Neural crest cell (in vitro differentiated cells): ENCODE data around the gene HOXD9. TPM values are rescaled to one million over a fixed set of nuclear protein-coding genes. Genes with fewer than 3 reads are reported as not detected.

Source experiments
- DNase-seq: peaks from one replicate; pipeline ENCODE4 v3.0.0; 2021; ENCODE audit warnings: low read depth, mixed read lengths, low spot score
- H3K27ac Mint-ChIP-seq: one replicate; pipeline ENCODE4 v1.8.0; 2021; ENCODE audit warnings: mild to moderate bottlenecking, mixed read lengths; ENCODE audit not compliant: unreplicated experiment
- H3K27me3 Mint-ChIP-seq: 2 replicates; pipeline ENCODE4 v1.8.0; 2021; ENCODE audit warnings: low read depth, mild to moderate bottlenecking, mixed read lengths
- H3K36me3 Mint-ChIP-seq: 2 replicates; pipeline ENCODE4 v1.8.0; 2021; ENCODE audit warnings: low read depth, mild to moderate bottlenecking, mixed read lengths
- H3K4me1 Mint-ChIP-seq: 2 replicates; pipeline ENCODE4 v1.8.0; 2021; ENCODE audit warnings: mixed read lengths
- H3K4me3 Mint-ChIP-seq: one replicate; pipeline ENCODE4 v1.8.0; 2021; ENCODE audit warnings: mild to moderate bottlenecking, mixed read lengths
- H3K9me3 Mint-ChIP-seq: 2 replicates; pipeline ENCODE4 v1.8.0; 2021; ENCODE audit warnings: mixed read lengths
- CTCF ChIP-seq: fragments of 200-600 bp; sonication (generic); conservative IDR thresholded peaks from 2 replicates; pipeline ENCODE4 v1.5.0; 2021; ENCODE audit warnings: antibody characterized with exemption, mild to moderate bottlenecking
- total RNA-seq: library from RNA; stranded (reverse); gene quantifications from 2 replicates; pipeline ENCODE4 v1.2.1, GENCODE V29; 2021

The HOXD9 gene
- total RNA-seq, 1 donor from 2014 or later, result not detected

GRCh38 chr2:176084611-176085119 is 37.9 kb upstream of the HOXD9 start:
- H3K27ac Mint-ChIP-seq, result no peak overlapping the region
- H3K4me3 Mint-ChIP-seq, result peak overlapping the region; percentile 40
- no peak for TF ChIP-seq CTCF
- H3K4me1 Mint-ChIP-seq, result peaks cover 13% of the 10 kb centered on the region
- no peaks in the 10 kb centered on the region for H3K9me3 Mint-ChIP-seq
- H3K36me3 Mint-ChIP-seq, result peaks cover 8% of the 10 kb centered on the region
- no peak for DNase-seq
- peaks cover 98% of the 10 kb centered on the region for H3K27me3 Mint-ChIP-seq

GRCh38 chr2:176085120-176085788 is 37.3 kb upstream of the HOXD9 start:
- peaks cover 100% of the 10 kb centered on the region for H3K27me3 Mint-ChIP-seq
- no peak for TF ChIP-seq CTCF
- H3K9me3 Mint-ChIP-seq, result no peaks in the 10 kb centered on the region
- peaks cover 8% of the 10 kb centered on the region for H3K36me3 Mint-ChIP-seq
- no peak overlapping the region for H3K27ac Mint-ChIP-seq
- no peak for DNase-seq
- H3K4me3 Mint-ChIP-seq, result peak overlapping the region; percentile 54
- H3K4me1 Mint-ChIP-seq, result peaks cover 12% of the 10 kb centered on the region

GRCh38 chr2:176085861-176086771 is 36.4 kb upstream of the HOXD9 start:
- Mint-ChIP-seq H3K4me3 (peak overlapping the region; percentile 54), H3K9me3 (no peaks in the 10 kb centered on the region)

GRCh38 chr2:176087330-176088047 is 35.0 kb upstream of the HOXD9 start:
- peaks cover 13% of the 10 kb centered on the region for H3K4me1 Mint-ChIP-seq
- H3K9me3 Mint-ChIP-seq, result no peaks in the 10 kb centered on the region
- peak overlapping the region; percentile 77 for H3K4me3 Mint-ChIP-seq
- peaks cover 98% of the 10 kb centered on the region for H3K27me3 Mint-ChIP-seq
- no peak for TF ChIP-seq CTCF
- no peak for DNase-seq
- peaks cover 5% of the 10 kb centered on the region for H3K36me3 Mint-ChIP-seq
- H3K27ac Mint-ChIP-seq, result no peak overlapping the region

More at GRCh38 chr2:176085861-176086771, 36.4 kb upstream of the HOXD9 start:
- Mint-ChIP-seq H3K4me1 (peaks cover 9% of the 10 kb centered on the region), H3K27me3 (peaks cover 100% of the 10 kb centered on the region), H3K36me3 (peaks cover 6% of the 10 kb centered on the region), H3K27ac (no peak overlapping the region)
- no peak for DNase-seq
- peak; percentile 63 for TF ChIP-seq CTCF
